Iris pigment epithelial cell (primary cell): Measurements from ENCODE around the gene ZFP92.
"Not testable (repeated sequence)": the region's sequence is repeated elsewhere in the genome, so short reads cannot be mapped to it uniquely, and the experiment has no call there.

ENCODE experiments used
- DNase-seq: peaks from one replicate; pipeline ENCODE4 v3.0.0-alpha.2; 2011; ENCODE audit warnings: low read depth

Gene ZFP92

DNA sequence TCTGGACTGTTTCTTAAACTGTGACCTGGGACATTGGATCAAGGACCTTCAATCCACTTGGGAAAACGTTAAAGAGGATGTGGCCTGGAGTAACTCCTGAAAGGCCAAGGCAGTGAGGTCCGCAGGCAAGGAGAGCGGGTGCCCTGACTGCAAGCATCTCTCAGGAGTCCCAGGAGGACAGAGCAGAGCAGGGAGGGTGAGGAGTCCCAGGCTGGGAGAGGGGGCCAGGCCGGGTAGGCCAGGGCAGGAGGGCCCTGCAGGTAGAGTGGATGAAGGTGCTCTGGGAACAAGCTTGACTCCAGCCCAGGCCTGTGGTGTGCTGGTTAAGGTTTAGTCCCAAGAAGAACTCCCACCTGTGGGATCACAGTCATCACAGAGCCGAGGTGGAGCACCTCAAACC, 23.9 kb upstream of the ZFP92 start:
- DNase-seq: no peak

DNA sequence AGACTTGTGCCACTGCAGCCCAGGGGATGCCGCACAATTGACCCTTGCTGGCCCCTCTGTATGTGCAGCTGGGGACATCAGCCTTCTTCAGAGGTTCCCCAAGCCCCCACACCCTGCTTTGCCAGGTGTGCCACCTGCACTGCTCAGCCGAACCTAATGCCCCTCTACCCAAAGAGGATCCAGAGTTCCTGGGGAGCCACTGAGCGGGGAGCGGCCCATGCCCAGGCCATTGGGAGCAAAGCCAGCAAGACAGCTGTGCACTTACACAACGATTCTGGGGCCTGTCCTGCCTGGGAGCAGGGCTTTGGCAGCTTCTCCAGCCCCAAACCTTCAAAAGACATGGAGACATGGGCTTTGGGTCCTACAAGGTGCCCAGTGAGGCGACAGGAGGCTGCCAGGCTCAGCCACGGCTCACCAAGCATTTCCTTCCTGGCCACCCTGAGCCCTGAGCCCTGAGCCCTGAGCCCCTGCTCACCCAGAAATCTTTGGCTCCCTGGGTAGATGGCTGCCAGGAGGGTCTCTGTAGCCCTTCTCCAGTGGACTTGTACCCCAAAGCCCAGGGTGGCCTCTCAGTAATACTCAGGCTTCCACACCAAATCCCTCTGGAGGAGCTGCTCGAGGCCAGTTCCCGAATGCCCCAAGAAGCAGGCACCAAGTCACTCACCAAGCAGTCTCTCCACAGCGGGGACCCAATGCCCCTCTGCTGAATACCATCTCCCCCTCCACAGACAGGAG, 23.1 kb upstream of the ZFP92 start:
- DNase-seq: no peak

DNA sequence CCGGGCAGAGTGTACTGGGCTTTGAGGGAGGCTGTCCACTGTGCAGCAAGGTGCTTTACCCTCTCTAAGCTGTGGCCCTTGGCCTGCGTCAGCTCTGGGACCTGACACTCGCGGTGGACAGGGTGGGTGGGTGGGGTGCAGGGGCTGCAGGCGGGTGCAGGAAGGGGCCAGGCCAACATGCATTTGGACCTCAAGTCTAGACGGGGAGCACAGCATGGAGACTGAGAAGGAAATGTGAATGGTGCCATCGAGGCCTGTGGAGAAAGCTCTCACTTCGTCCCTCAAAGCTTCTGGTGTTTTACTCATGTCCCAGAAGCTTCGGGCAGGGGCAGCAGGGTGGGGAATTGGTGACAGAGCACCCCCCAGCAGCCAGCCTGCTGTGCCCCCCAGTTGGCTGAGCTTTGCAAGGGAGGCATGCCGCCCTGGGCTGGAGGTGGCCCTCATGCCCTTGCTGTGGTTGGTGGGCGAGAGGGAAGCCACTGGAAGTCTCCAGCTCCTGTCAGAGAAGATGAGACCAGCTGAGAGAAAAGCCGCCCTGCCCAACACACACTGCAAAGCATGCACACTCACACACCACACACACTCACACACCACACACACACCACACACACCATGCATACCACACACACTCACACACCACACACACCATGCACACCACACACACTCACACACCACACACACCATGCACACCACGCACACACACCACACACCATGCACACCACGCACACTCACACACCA, 22.4 kb upstream of the ZFP92 start:
- DNase-seq: no peak

DNA sequence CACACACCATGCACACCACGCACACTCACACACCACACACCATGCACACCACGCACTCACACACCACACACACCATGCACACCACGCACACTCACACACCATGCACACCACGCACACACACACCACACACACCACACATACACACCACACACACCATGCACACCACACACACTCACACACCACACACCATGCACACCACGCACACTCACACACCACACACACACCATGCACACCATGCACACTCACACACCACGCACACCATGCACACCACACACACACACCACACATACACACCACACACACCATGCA, 21.9 kb upstream of the ZFP92 start:
- not testable (repeated sequence) for DNase-seq

DNA sequence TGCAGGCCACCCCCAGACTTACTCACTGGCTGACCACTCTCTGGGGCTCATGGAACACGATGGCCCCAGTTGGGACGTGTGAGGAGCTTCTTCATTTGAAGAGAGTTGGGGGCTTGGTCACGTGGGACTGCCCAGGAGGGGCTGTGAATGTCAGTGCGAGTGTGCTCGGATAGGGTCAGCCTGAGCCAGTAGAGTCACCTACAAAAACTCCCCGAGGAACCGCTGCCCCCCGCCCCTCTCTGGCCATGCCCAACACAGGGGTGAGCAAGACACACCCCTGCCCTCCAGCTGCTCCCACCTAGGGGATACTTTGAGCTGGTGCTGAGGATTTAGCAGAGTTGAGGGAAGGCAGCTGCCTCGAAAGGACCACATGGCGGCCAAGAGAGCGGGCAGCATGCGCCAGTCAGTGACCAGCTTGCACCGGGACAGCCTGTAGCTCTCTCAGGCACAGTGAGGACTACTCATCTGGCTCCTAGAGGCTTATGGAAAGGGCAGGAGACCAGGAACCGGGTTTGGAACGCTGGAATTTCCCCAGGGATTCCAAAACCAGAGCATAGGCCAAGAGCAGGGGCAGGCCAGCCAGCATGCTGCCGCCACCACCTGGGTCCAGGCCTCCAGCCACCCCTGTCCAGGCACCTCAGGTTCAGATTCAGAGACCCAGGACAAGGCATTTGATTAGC, 18.5 kb upstream of the ZFP92 start:
- DNase-seq: no peak

DNA sequence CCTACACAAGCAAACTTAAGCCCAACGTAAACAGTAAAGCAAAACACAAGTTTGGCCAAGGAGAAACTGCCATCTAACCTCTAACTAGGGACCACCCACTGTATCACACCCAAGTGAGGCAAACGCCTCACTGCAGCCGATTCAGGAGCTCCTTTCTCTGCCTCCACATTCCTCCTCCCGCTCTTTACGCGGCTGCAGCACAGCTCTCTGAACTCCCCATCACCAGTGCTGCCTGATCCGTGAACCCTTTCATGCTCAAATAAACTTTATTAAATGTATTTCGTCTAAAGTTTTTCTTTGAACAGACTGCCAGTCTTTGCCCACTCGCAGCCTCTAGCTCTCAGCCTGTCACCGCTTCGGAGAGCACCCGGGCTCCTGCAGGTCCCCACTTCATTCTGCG, 16.7 kb upstream of the ZFP92 start:
- DNase-seq: no peak

DNA sequence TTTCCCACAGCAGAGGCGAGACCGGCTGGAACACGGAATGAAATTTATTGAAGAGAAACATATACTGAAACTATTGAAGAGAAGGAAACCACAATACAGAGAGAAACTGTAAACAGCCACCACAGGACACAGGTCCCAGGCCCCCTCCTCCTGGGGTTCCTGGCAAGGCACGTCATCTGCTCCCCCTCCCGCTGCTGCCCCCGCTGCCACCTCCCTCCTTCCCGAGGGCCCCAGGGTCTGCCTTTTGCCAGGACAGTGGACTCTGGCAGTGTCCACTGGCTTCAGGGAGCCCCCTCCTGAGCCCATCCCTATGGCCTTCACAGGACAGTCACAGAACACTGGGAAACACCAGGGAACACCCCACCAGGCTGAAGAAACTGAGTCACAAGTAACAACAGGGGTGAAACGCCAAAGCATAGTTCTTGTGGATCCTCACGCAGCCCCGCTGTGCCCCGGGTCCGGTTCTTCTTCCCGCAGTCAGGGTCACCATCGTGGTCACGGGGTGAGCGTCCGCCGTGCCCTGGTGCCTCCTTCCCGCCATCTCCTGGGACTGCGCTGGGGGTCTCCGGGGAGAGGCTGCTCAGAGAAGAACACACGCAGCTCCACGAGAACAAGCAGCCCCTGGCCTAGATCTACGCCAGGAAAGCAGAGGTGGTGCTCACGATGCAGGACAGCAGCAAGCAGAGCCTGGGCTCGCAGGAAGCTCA, 15.5 kb upstream of the ZFP92 start:
- DNase-seq: no peak

DNA sequence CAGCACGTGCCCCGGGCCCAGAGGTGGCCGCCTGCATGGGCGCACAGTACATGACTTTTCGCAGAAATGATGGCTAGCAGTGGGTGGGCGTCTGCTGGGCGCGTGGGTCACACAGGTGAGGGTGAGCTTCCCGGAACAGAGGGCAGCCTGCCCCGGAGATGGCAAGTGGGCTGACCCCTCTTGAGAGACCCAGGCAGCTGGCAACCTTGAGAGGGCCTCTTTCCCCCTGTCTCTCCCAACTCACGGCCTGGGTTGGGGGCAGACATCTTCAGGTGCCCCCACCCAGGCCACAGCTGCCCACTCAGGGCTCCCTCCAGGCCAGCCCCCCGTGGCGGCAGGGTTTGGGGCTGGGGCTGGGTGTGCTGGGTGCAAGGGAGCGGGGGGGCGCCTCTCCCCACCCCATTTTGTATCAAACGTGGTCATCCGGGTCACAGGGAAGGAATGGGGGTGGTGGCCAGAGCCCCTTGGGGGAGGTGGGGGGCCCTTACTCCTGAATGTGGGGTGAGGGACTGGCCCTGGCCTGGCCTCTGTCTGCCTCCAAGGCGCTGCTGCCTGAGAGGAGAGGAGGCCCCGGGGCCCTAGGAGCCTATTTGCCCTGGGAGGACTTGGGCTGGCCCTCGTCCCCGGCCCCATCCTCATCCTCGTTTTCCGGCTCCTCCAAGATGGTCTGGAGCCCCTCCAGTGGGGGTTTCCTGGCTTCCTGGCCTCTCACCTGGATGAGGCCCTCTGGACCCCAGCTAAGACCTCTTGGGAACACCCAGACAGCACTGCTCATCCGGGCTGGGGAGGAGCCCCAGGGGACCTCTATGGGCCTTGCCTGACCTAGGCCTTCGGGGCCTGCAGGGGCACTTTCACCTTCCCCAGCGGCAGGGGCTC, 14.7 kb upstream of the ZFP92 start:
- no peak for DNase-seq

DNA sequence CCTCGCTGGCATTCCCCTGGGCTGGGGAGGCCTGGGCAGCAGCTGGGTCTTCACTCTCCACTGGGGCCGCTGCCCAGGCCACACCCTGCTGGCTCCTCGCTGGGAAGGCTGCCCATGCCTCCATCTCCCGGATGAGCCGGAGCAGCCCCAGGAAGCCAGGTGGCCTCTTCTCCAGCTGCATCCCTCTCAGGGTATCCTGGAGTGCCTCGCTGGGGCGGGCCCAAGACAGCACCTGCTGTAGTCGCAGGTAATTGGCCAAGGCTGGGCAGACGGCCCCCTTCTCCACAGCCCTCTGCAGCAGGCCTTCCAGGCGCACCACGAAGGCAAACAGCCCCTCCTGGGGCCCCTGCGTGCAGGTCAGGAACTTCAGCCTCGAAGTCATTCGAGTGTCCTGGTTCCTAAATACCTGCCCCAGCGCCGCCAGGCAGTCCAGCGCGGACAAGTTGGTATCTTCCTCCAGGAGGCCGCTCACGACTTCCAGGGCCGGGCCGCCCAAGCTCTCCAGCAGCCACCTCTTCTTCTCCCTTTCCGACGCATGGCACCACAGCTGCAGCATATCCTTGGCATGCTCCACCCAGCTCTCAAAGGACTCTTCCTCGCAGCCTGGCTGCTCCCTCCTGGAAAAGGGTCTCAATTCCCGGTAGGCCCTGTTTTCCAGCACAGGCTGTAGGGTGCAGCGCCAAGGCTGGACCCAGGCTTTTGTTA, 13.9 kb upstream of the ZFP92 start:
- DNase-seq: no peak

DNA sequence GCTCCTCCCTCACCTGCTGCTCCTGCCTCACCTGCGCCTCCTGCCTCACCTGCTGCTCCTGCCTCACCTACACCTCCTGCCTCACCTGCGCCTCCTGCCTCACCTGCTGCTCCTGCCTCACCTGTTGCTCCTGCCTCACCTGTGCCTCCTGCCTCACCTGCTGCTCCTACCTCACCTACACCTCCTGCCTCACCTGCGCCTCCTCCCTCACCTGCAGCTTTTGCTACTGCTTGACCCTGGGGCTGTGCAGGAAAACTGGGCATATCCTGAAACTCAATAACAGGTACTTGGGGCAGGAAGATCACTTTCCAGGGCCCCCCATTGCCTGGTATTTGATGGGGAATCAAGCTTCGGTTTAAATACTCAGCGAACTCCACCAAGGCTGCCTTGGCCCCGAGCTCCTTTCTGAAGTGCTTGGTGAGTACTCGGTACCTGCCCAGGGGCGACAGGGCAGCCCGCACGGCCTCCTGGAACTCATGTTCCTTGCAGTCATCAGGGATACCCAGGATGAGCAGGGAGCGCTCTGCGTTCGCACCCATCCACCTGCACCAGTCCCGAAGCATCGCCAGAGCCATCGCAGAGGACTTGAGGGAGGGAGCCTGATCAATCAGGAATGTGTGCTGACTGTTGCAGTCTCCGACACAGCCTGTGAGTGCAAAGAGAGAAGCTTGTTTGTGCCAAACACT, 12.9 kb upstream of the ZFP92 start:
- no peak for DNase-seq

DNA sequence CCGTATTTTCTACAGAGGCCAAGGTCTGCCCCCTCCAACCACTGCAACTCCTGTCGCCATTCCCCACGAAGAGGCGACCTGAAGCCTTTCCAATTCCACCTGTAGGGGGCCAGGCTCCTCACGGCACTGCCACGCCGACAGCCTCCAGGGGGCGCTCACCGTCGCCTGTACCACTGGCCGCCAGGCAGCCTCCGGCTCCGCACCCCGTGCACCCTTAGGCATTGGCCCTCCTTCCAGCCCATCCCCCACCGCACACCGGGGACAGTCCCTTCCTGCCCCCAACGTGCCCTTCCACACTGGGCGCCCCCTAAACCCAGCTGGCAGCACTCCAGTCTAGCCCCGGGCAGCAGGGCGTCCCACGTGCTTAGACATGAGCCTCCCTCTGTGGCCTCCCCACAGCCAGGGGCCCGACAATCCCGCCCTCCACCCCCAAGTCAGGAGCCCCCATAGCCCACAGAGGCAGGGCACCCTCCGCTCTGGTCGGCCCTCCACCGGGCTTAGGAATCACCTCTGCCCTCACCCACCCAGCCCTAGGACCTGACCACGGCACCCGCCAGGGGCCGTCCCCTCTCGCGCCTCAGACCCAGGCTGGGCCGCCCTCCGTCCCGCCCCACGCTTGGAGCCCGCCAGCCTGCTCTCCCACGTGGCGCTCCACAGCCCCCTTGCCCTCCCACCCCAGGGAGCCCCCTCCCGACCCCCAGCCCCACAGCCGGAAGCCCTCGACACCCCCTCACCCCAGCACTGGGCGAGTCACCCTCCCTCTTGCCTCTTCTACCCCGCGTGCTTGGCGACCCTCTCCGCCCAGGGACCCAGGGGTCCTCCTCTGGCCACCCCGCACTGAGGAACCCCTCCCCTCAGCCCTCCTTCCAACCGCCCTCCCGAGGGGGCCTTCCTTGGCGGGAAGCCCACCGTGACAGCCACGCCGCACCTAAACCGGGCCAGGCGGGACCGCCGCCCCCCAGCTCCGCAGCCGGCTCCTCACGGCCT, 10.8 kb upstream of the ZFP92 start:
- peak; percentile 11 for DNase-seq

DNA sequence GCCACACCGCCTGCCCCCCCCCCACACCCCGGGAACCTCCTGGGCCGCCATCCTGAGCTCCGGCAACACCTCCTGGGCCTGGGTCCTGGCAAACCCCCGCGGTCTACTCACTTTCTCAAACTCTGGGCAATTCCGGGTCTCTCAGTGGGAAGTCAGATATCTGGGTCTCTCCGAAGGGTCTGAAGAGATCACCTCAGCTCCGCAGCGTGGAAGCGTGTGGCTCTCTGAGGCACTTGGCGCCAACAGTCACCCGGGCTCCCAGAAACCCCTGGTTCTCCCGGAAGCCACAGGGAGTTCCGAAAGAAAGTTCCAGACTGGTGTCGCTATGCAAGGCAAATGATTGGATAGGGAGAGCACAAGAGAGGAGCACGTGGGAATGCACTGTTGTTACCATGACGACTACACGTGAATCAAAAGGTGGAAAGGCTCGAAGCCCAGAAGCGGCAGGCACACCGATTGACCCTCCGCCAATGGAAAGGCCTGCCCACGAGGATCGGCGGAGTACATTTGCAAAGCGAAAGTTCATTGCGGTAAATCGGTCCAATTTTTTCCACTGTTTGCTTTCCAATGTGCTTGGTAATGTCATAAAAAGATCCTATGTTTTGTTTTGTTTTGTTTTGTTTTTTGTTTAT, 10.0 kb upstream of the ZFP92 start, which contains the start of gene PNMA6E:
TSS of gene PNMA6E (minus strand) at position 218 of the 632 bp plus-strand sequence. CDS start 2,501 bp downstream, outside the sequence.
- no peak for DNase-seq

DNA sequence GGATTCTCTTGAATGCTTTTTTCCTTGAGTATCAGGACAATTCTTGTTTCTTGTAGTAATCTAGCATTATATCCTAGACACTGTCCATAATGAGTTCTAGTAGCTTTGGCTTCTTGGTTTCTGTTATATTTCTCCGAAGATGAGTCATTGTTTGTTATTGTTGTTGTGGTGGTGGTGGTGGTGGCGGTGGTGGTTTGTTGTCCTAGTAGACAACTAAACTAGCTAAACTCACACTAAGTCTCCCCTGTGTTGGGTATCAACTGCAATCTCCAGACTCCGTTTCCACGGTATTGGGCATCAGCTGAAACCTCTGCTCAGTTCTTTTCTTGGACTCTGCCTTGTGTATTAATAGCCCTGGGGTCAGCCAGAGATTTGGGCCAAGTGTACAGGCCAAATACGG, 6.9 kb upstream of the ZFP92 start:
- not testable (repeated sequence) for DNase-seq

DNA sequence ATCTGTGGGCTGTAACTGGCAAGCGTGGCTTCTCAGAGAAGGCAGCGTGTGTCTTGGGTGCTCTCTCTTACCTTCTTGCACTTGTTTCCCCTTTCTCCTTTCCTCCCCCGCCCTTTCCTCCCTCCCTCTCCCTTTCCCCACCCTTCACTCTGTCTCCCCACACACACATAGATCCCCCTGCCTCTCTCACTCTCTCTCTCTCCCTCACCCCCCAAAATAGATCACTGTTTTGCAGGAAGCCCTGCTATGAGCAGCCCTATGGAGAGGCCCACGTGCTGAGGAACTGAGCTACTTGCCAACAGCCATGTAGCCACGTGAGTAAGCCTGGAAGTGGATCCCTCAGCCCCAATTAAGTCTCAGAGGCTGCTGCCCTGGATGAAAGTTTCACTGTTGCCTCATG, 5.8 kb upstream of the ZFP92 start:
- no peak for DNase-seq

DNA sequence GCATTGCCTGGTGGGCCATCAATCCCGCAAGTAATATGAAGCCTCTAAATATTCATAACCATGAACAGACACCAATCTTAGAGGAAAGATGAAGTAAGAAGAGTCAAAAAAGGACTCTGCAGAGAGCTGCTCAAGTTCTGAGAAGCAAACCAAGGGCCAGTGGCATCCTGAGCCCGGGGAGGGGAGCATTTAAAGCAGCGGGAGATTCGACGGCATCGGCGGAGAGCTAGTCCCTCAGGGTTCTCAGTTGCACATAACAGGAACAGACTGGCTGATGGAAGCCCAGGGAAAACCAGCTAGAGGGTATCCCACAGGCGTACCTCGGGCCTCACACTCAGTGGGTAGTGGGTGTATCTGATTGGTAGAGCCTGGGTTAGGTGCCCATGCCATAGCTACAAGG, 5.3 kb upstream of the ZFP92 start:
- no peak for DNase-seq

DNA sequence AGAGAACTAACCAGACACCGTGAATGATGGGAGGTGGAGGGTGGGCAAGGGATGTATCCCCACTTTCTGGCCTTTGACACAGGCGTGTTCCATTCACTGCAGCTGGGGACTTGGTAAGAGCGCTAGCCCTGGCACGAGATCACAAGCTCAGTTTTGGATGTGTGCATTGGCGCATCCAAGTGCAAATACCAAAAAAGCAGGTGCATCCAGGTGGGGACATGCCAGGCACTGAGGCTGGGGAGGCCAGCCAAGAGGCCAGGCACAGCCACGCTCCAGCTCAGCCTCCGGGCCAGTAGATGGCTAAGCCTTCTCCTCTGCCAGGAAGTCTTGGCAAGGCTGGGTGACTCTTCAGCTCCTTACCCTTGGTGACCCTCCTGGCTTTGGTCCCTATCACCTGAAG, 4.4 kb upstream of the ZFP92 start:
- no peak for DNase-seq

DNA sequence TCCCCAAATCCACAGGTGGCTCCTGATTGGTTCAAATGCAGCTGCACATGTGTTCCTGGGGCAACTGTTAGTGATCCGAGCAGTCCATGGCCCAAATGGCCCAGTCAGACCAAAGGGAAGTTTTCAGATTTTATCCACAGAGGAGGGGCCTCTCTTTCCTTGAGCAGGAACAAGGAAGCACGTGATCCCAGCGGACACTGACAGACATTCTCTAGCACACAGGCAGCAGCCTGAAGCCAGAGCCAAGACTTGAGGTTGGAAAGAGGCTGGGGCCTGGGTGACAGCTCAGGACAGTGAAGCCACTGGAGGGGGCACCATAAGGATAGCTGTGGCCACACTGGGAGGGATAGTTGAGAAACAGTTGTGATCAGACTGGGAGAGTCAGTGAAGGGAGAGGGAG, 3.5 kb upstream of the ZFP92 start:
- no peak for DNase-seq

DNA sequence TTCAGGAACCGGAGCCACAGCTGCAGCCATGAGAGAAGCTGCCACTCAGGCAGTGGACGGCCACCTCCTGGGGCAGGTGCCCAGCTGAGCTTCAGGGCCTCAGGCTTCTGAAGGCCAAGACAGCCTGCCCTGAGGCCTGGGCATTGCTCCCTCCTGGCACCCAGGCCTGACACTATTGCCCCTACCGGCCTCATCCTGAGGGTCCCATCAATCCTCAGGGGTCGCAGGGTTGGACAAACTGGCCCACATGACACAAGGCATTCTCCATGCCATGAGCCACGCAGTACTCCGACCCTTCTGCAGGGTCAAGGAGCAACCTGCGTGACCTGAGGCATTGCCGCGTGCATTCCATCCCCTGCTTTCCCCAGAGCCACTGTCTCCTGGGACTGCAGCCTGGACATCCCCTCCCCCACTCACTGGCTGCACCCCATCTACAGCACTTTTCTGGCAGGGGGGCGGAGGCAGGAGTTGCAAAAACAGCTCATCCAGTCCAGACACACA, 3.0 kb upstream of the ZFP92 start:
- DNase-seq: no peak
